PC-3 (cell line): ENCODE data around the gene ACTRT1. TPM values are rescaled to one million over a fixed set of nuclear protein-coding genes. Genes with fewer than 3 reads are reported as not detected.

Experiments
- ATAC-seq: fragments of 200-7000 bp; cut with Tn5 transposase; 2 replicates; pipeline ENCODE4 v1.9.1; 2020; ENCODE audit warnings: mild to moderate bottlenecking, moderate library complexity
- Bru-seq: library from RNA; stranded (reverse); fragments of 400-500 nt; gene quantifications from one replicate; lab custom pipeline; 2021; lab: Mats Ljungman, UMichigan
- BruChase-seq, 2 experiments: library from RNA; stranded (reverse); fragments of 400-500 nt; gene quantifications; one replicate each; lab custom pipeline; 2021; lab: Mats Ljungman, UMichigan
- BruUV-seq: library from RNA; stranded (reverse); fragments of 400-500 nt; replicated peaks from 2 replicates; lab custom pipeline; 2021; lab: Mats Ljungman, UMichigan
- CTCF ChIA-PET: fragments of 300-600 bp; sonication (Branson Sonifier 250); formaldehyde crosslinking; loops from one replicate; lab custom pipeline; 2022; ENCODE audit warnings: antibody characterized with exemption; lab: Charles Lee
- POLR2A ChIA-PET: fragments of 300-600 bp; sonication (Branson Sonifier 250); formaldehyde crosslinking; loops from one replicate; lab custom pipeline; 2022; ENCODE audit warnings: antibody characterized with exemption; ENCODE audit not compliant: unreplicated experiment; lab: Charles Lee
- DNase-seq: peaks from one replicate; pipeline ENCODE4 v3.0.0-alpha.2; 2015
- H2AFZ ChIP-seq: fragments of 300-600 bp; sonication (generic); 2 replicates; pipeline ENCODE4 v1.6.0; 2016; ENCODE audit warnings: antibody characterized with exemption, low read length
- H3F3A ChIP-seq: fragments of 300-600 bp; sonication (generic); one replicate; pipeline ENCODE4 v1.6.0; 2017; ENCODE audit warnings: antibody characterized with exemption, low read length, control low read depth, mild to moderate bottlenecking; ENCODE audit not compliant: unreplicated experiment
- H3K27ac ChIP-seq: fragments of 300-600 bp; sonication (generic); 2 replicates; pipeline ENCODE4 v1.5.1; 2016; ENCODE audit warnings: mild to moderate bottlenecking, low read length
- H3K27me3 ChIP-seq: fragments of 300-600 bp; sonication (generic); 2 replicates; pipeline ENCODE4 v1.6.1; 2016; ENCODE audit warnings: low read length, mixed read lengths
- H3K36me3 ChIP-seq: fragments of 300-600 bp; sonication (generic); 2 replicates; pipeline ENCODE4 v1.6.1; 2016; ENCODE audit warnings: low read depth, mixed run types, low read length, mixed read lengths
- H3K4me1 ChIP-seq: fragments of 300-600 bp; sonication (generic); 2 replicates; pipeline ENCODE4 v1.5.1; 2016; ENCODE audit warnings: low read length; ENCODE audit not compliant: insufficient read depth
- H3K4me2 ChIP-seq: fragments of 300-600 bp; sonication (generic); 2 replicates; pipeline ENCODE4 v1.6.0; 2016; ENCODE audit warnings: low read length
- H3K4me3 ChIP-seq: fragments of 300-600 bp; sonication (generic); 2 replicates; pipeline ENCODE4 v1.5.1; 2016; ENCODE audit warnings: mild to moderate bottlenecking, low read length, mixed read lengths
- H3K79me2 ChIP-seq: fragments of 300-600 bp; sonication (generic); 2 replicates; pipeline ENCODE4 v1.6.1; 2017; ENCODE audit warnings: low read length, mixed read lengths
- H3K9ac ChIP-seq: fragments of 300-600 bp; sonication (generic); 2 replicates; pipeline ENCODE4 v1.6.0; 2016; ENCODE audit warnings: mild to moderate bottlenecking, low read length
- H3K9me2 ChIP-seq: fragments of 300-600 bp; sonication (generic); replicated peaks from 2 replicates; pipeline ENCODE4 v1.6.1; 2016; ENCODE audit warnings: mixed run types, low read length, mixed read lengths
- H3K9me3 ChIP-seq: fragments of 300-600 bp; sonication (generic); 2 replicates; pipeline ENCODE4 v1.6.1; 2016; ENCODE audit warnings: low read length, mixed read lengths
- H4K20me1 ChIP-seq: fragments of 300-600 bp; sonication (generic); 2 replicates; pipeline ENCODE4 v1.6.1; 2016; ENCODE audit warnings: low read length, mixed read lengths
- CTCF ChIP-seq: fragments of 300-600 bp; sonication (generic); conservative IDR thresholded peaks from 2 replicates; pipeline ENCODE4 v1.5.1; 2017; ENCODE audit warnings: antibody characterized with exemption, low read depth, mild to moderate bottlenecking, low read length
- EZH2 ChIP-seq: fragments of 300-600 bp; sonication (generic); IDR thresholded peaks from one replicate; pipeline ENCODE4 v1.6.1; 2017; ENCODE audit warnings: antibody characterized with exemption, mild to moderate bottlenecking, low read length; ENCODE audit not compliant: unreplicated experiment
- EZH2phosphoT487 ChIP-seq: fragments of 300-600 bp; sonication (generic); IDR thresholded peaks from 2 replicates; pipeline ENCODE4 v1.6.1; 2018; ENCODE audit warnings: mild to moderate bottlenecking, antibody characterized with exemption, low read length, borderline replicate concordance
- intact Hi-C: fragments of 100-400 bp; cut with micrococcal nuclease; formaldehyde crosslinking; loops from 2 replicates; pipeline ENCODE4 v1.9.0; 2023
- long read RNA-seq: library from polyadenylated mRNA; unstranded; transcript quantifications from one replicate; pipeline ENCODE4 v2.0.0, GENCODE V29; 2021; ENCODE audit not compliant: unreplicated experiment
- total RNA-seq: library from RNA; depleted of rRNA; stranded (reverse); fragments of >200 nt; gene quantifications from 2 replicates; pipeline ENCODE4 v1.2.3, GENCODE V29; 2014; rRNA removed

The ACTRT1 gene
- total RNA-seq, result not detected in 2 replicates
- not detected for Bru-seq, nascent RNA
- BruChase-seq, experiment 1, labeled RNA remaining after a 6-hour chase, result not detected
- percentile 14 among the genes with signal in this experiment for BruChase-seq, experiment 2, labeled RNA remaining after a 2-hour chase
- long read RNA-seq, result 0 reads

GRCh38 chrX:128052303-128052702 lies at the start of gene ACTRT1:
Gene ACTRT1 (minus strand): TSS chrX:128052403. CDS start chrX:128052206, 197 bp downstream.
- no TSS peak for BruUV-seq
- Histone ChIP-seq H3K27me3 (no peaks in the 10 kb centered on the region), H3F3A (no peaks in the 10 kb centered on the region), H3K36me3 (no peaks in the 10 kb centered on the region), H3K4me1 (no peaks in the 10 kb centered on the region), H3K9me3 (no peaks in the 10 kb centered on the region), H3K27ac (no peak within 1 kb of the TSS), H4K20me1 (no peaks in the 10 kb centered on the region), H3K9me2 (no peaks in the 10 kb centered on the region), H3K4me2 (no peak within 1 kb of the TSS), H3K4me3 (no peak within 1 kb of the TSS), H3K79me2 (no peaks in the 10 kb centered on the region), H3K9ac (no peak within 1 kb of the TSS), H2AFZ (no peak within 1 kb of the TSS)
- no peak for DNase-seq
- POLR2A ChIA-PET, result no interaction called here
- ATAC-seq, result no peak
- intact Hi-C loops, result no loop called here
- TF ChIP-seq CTCF, result no peak
- CTCF ChIA-PET, result no interaction called here

- CTCF ChIA-PET, result no interaction called here
- Histone ChIP-seq H3K9me2 (no peaks in the 10 kb centered on the region), H3K36me3 (no peaks in the 10 kb centered on the region), H3F3A (no peaks in the 10 kb centered on the region), H3K9me3 (no peaks in the 10 kb centered on the region), H3K4me3 (no peak overlapping the region), H3K4me2 (no peak overlapping the region), H3K27ac (no peak overlapping the region), H4K20me1 (no peaks in the 10 kb centered on the region), H2AFZ (no peak overlapping the region), H3K27me3 (no peaks in the 10 kb centered on the region), H3K79me2 (no peaks in the 10 kb centered on the region), H3K9ac (no peak overlapping the region), H3K4me1 (no peaks in the 10 kb centered on the region)
- TF ChIP-seq EZH2 (no peak), CTCF (no peak), EZH2phosphoT487 (no peak)
- POLR2A ChIA-PET, result no interaction called here
- no TSS peak for BruUV-seq
- ATAC-seq, result no peak
- intact Hi-C loops, result no loop called here
- no peak for DNase-seq
Observed at GRCh38 chrX:128078545-128078944, 26.3 kb upstream of the ACTRT1 start.

GRCh38 chrX:128057421-128057820 lies 5.2 kb upstream of the ACTRT1 start:
- ChIA-PET CTCF (no interaction called here), POLR2A (no interaction called here)

More at GRCh38 chrX:128057421-128057820, 5.2 kb upstream of the ACTRT1 start:
- no peak for ATAC-seq
- H3K4me3 ChIP-seq, result no peak overlapping the region
- intact Hi-C loops, result no loop called here
- no peaks in the 10 kb centered on the region for H3K27me3 ChIP-seq
- H3F3A ChIP-seq, result no peaks in the 10 kb centered on the region
- H3K9ac ChIP-seq, result no peak overlapping the region
- H3K27ac ChIP-seq, result no peak overlapping the region
- H3K79me2 ChIP-seq, result no peaks in the 10 kb centered on the region
- no peak for DNase-seq
- no peaks in the 10 kb centered on the region for H3K9me3 ChIP-seq
- H3K4me1 ChIP-seq, result no peaks in the 10 kb centered on the region
- H3K36me3 ChIP-seq, result no peaks in the 10 kb centered on the region
- H3K4me2 ChIP-seq, result no peak overlapping the region
- BruUV-seq, result no TSS peak
- H4K20me1 ChIP-seq, result no peaks in the 10 kb centered on the region
- no peak for TF ChIP-seq CTCF
- TF ChIP-seq EZH2phosphoT487, result no peak
- no peak for TF ChIP-seq EZH2
- no peak overlapping the region for H2AFZ ChIP-seq
- no peaks in the 10 kb centered on the region for H3K9me2 ChIP-seq
